Lower leg skin (tissue), 3 donors: ENCODE results near the gene CD37.

Source experiments
- POLR2A ChIP-seq, 2 donors: fragments of 450-650 bp; IDR thresholded peaks; one replicate each; pipeline ENCODE4 v1.6.1; 2016 to 2017; ENCODE audit warnings: antibody characterized with exemption in 2 of 2, mild to moderate bottlenecking in 1 of 2, moderate library complexity in 1 of 2
- TF ChIP-seq, protein P1 (sequence below), 3 donors: fragments of 450-650 bp; IDR thresholded peaks; one replicate each; pipeline ENCODE4 v1.5.1; 2016; ENCODE audit warnings: antibody characterized with exemption in 3 of 3, mild to moderate bottlenecking in 3 of 3, moderate library complexity in 2 of 3

DNA sequence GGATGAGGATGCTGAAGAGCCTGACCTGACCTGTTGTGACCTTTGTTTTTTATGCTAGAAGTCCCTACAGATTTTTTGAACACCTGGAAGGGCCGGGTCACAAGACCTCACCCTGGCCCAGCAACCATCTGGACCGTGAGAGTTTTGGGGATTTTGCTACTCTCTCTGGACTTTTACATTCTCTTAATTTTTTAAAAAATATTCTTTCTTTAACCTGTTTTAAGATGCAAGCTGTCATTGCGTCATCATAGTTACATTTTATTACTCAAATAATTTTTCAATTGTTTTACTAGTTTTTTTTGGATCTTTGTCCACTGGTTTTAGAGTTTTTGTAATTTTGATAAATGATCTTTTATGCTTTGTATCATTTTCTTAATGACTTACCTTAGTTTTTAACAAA, 36.0 kb downstream of the CD37 start:
- no peak for TF ChIP-seq POLR2A (IDR thresholded peaks at IDR 0.05)
- TF ChIP-seq, protein P1, sequence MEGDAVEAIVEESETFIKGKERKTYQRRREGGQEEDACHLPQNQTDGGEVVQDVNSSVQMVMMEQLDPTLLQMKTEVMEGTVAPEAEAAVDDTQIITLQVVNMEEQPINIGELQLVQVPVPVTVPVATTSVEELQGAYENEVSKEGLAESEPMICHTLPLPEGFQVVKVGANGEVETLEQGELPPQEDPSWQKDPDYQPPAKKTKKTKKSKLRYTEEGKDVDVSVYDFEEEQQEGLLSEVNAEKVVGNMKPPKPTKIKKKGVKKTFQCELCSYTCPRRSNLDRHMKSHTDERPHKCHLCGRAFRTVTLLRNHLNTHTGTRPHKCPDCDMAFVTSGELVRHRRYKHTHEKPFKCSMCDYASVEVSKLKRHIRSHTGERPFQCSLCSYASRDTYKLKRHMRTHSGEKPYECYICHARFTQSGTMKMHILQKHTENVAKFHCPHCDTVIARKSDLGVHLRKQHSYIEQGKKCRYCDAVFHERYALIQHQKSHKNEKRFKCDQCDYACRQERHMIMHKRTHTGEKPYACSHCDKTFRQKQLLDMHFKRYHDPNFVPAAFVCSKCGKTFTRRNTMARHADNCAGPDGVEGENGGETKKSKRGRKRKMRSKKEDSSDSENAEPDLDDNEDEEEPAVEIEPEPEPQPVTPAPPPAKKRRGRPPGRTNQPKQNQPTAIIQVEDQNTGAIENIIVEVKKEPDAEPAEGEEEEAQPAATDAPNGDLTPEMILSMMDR (IDR thresholded peaks at IDR 0.05): no peak
